Thymus (tissue), 11 donors: ENCODE data around the gene MFGE8. TPM values are rescaled to one million over a fixed set of nuclear protein-coding genes. Genes with fewer than 3 reads are reported as not detected.
"Not testable (repeated sequence)": the region's sequence is repeated elsewhere in the genome, so short reads cannot be mapped to it uniquely, and the experiment has no call there.

Source experiments
- DNase-seq, 9 donors: peaks; one replicate each; pipeline ENCODE4 v3.0.0-alpha.2; 2013; ENCODE audit warnings: low spot score in 9 of 9, low read depth in 6 of 9, missing footprints in 1 of 9
- H3K27ac ChIP-seq, 2 donors: one replicate each; pipeline ENCODE4 v1.5.1; 2013; ENCODE audit warnings: control low read depth in 1 of 2, low read depth in 1 of 2, low read length in 1 of 2, mild to moderate bottlenecking in 1 of 2, moderate library complexity in 1 of 2
- H3K27me3 ChIP-seq, 2 donors: one replicate each; pipeline ENCODE4 v1.5.1; 2013; ENCODE audit warnings: low read length in 1 of 2; ENCODE audit not compliant: control insufficient read depth in 2 of 2, insufficient read depth in 1 of 2
- H3K36me3 ChIP-seq, 2 donors: one replicate each; pipeline ENCODE4 v1.5.1; 2013; ENCODE audit warnings: low read length in 1 of 2, mild to moderate bottlenecking in 1 of 2, moderate library complexity in 1 of 2; ENCODE audit not compliant: control insufficient read depth in 2 of 2, insufficient read depth in 2 of 2
- H3K4me1 ChIP-seq, 2 donors: one replicate each; pipeline ENCODE4 v1.5.1; 2013; ENCODE audit warnings: low read length in 2 of 2; ENCODE audit not compliant: control insufficient read depth in 2 of 2, insufficient read depth in 2 of 2
- H3K4me3 ChIP-seq, 2 donors: one replicate each; pipeline ENCODE4 v1.5.1; 2013; ENCODE audit warnings: low read length in 2 of 2, control low read depth in 1 of 2, mild to moderate bottlenecking in 1 of 2
- H3K9me3 ChIP-seq, 2 donors: one replicate each; pipeline ENCODE4 v1.5.1; 2013; ENCODE audit warnings: low read length in 1 of 2, mild to moderate bottlenecking in 1 of 2; ENCODE audit not compliant: control insufficient read depth in 2 of 2, insufficient read depth in 1 of 2
- WGBS: extraction: QIAGEN DNeasy Blood & Tissue Kit; methylation state at CpG from one replicate; pipeline ENCODE4 v1.1.7; 2013; 5-methylcytosine and 5-hydroxymethylcytosine counted together
- polyA plus RNA-seq: library from polyadenylated mRNA; stranded (reverse); fragments of 200-250 nt; gene quantifications from one replicate; pipeline ENCODE4 v1.2.3, GENCODE V29; 2013
- total RNA-seq: library from RNA; stranded (reverse); fragments of 120-200 nt; gene quantifications from one replicate; pipeline ENCODE4 v1.2.4, GENCODE V29; 2013
- donor health status: healthy.

The MFGE8 gene
- total and polyA plus RNA-seq, 2 donors, result 21.8 to 84.9 TPM

GRCh38 chr15:88949734-88950400 is 36.7 kb upstream of the MFGE8 start:
- DNase-seq, result no peak
- no peaks in the 10 kb centered on the region for H3K4me1 ChIP-seq
- H3K27ac ChIP-seq, result no peak overlapping the region
- no peaks in the 10 kb centered on the region for H3K9me3 ChIP-seq
- no peaks in the 10 kb centered on the region for H3K36me3 ChIP-seq
- H3K4me3 ChIP-seq, result no peak overlapping the region
- no peaks in the 10 kb centered on the region for H3K27me3 ChIP-seq
- 95% methylated on average over 5 of the region's 5 CpGs for WGBS

GRCh38 chr15:88940110-88940675 is 27.0 kb upstream of the MFGE8 start:
- H3K27me3 ChIP-seq, result no peaks in the 10 kb centered on the region
- H3K4me3 ChIP-seq, result no peak overlapping the region
- no peaks in the 10 kb centered on the region for H3K36me3 ChIP-seq
- H3K9me3 ChIP-seq, result no peaks in the 10 kb centered on the region
- H3K4me1 ChIP-seq, result no peaks in the 10 kb centered on the region
- DNase-seq, result no peak
- 96% methylated on average over 4 of the region's 4 CpGs for WGBS
- no peak overlapping the region for H3K27ac ChIP-seq

- no peaks in the 10 kb centered on the region for H3K27me3 ChIP-seq
- DNase-seq, result no peak
- no peaks in the 10 kb centered on the region for H3K9me3 ChIP-seq
- 95% methylated on average over 2 of the region's 2 CpGs for WGBS
- no peak overlapping the region for H3K4me3 ChIP-seq
- no peaks in the 10 kb centered on the region for H3K4me1 ChIP-seq
- H3K27ac ChIP-seq, result no peak overlapping the region
- no peaks in the 10 kb centered on the region for H3K36me3 ChIP-seq
Observed at GRCh38 chr15:88939486-88939806, 26.3 kb upstream of the MFGE8 start.

- Histone ChIP-seq H3K4me1 (no peaks in the 10 kb centered on the region), H3K4me3 (no peak overlapping the region), H3K36me3 (no peaks in the 10 kb centered on the region), H3K27ac (no peak overlapping the region), H3K27me3 (no peaks in the 10 kb centered on the region), H3K9me3 (no peaks in the 10 kb centered on the region)
- 91% methylated on average over 15 of the region's 15 CpGs for WGBS
- DNase-seq, result no peak
Observed at GRCh38 chr15:88938802-88939485, 25.8 kb upstream of the MFGE8 start.

GRCh38 chr15:88934449-88934848 is 21.3 kb upstream of the MFGE8 start:
- H3K36me3 ChIP-seq, H3K27me3 ChIP-seq, H3K4me1 ChIP-seq, H3K4me3 ChIP-seq, DNase-seq, H3K9me3 ChIP-seq, H3K27ac ChIP-seq: not testable (repeated sequence)
- 70% methylated on average over 4 of the region's 4 CpGs for WGBS

- H3K27me3 ChIP-seq, result no peaks in the 10 kb centered on the region
- WGBS, result 96% methylated on average over 1 of the region's 1 CpG
- H3K9me3 ChIP-seq, result peaks cover 0 to 2% of the 10 kb centered on the region in 2 donors
- H3K4me3 ChIP-seq, result no peak overlapping the region
- no peaks in the 10 kb centered on the region for H3K36me3 ChIP-seq
- H3K27ac ChIP-seq, result no peak overlapping the region
- H3K4me1 ChIP-seq, result no peaks in the 10 kb centered on the region
- DNase-seq, result no peak
Observed at GRCh38 chr15:88932875-88933330, 19.7 kb upstream of the MFGE8 start.

- 48% methylated on average over 4 of the region's 4 CpGs for WGBS
- DNase-seq, result no peak
- no peaks in the 10 kb centered on the region for H3K4me1 ChIP-seq
- H3K27ac ChIP-seq, result no peak overlapping the region
- no peaks in the 10 kb centered on the region for H3K36me3 ChIP-seq
- no peaks in the 10 kb centered on the region for H3K27me3 ChIP-seq
- H3K4me3 ChIP-seq, result no peak overlapping the region
- H3K9me3 ChIP-seq, result peaks cover 0 to 3% of the 10 kb centered on the region in 2 donors
Observed at GRCh38 chr15:88932271-88932874, 19.2 kb upstream of the MFGE8 start.

GRCh38 chr15:88930579-88930978 is 17.4 kb upstream of the MFGE8 start:
- Histone ChIP-seq H3K4me1 (no peaks in the 10 kb centered on the region), H3K4me3 (no peak overlapping the region), H3K27me3 (no peaks in the 10 kb centered on the region), H3K27ac (no peak overlapping the region), H3K36me3 (no peaks in the 10 kb centered on the region), H3K9me3 (peaks cover 0 to 3% of the 10 kb centered on the region in 2 donors)
- DNase-seq, result no peak
- WGBS, result 94% methylated on average over 2 of the region's 2 CpGs
